ENCODE results near the gene ANKRD45.
"Not testable (repeated sequence)": the region's sequence is repeated elsewhere in the genome, so short reads cannot be mapped to it uniquely, and the experiment has no call there.

The ANKRD45 gene

GRCh38 chr1:173572201-173572873, 97.3 kb downstream of the ANKRD45 start:
- DNase-seq (ENCODE audit: low spot score) = no peak

- no peak for DNase-seq (ENCODE audit: low spot score)
These were observed 99.2 kb downstream of the ANKRD45 start for GRCh38 chr1:173570370-173571007.

- no peak for DNase-seq (ENCODE audit: low spot score)
These were observed 101.2 kb downstream of the ANKRD45 start for GRCh38 chr1:173568483-173568882.

GRCh38 chr1:173563846-173564245, 105.8 kb downstream of the ANKRD45 start:
- DNase-seq (ENCODE audit: low spot score) = not testable (repeated sequence)

- no peak for DNase-seq (ENCODE audit: low spot score)
These were observed 106.8 kb downstream of the ANKRD45 start for GRCh38 chr1:173562813-173563212.

- no peak for DNase-seq (ENCODE audit: low spot score)
These were observed 108.4 kb downstream of the ANKRD45 start for GRCh38 chr1:173561263-173561662.

- DNase-seq (ENCODE audit: low spot score) = no peak
These were observed 109.3 kb downstream of the ANKRD45 start for GRCh38 chr1:173560285-173560880.

All from HuH-7 (cell line).